22Rv1 (cell line): ENCODE measurements around the gene SMYD3.
"Not testable (repeated sequence)": the region's sequence is repeated elsewhere in the genome, so short reads cannot be mapped to it uniquely, and the experiment has no call there.

Experiments
- ZFX ChIP-seq: fragments of 450-650 bp; IDR thresholded peaks from 2 replicates; pipeline ENCODE4 v1.6.1; 2017; ENCODE audit warnings: antibody characterized with exemption, borderline replicate concordance
- TF ChIP-seq, protein P1 (sequence below): fragments of 450-650 bp; IDR thresholded peaks from 2 replicates; pipeline ENCODE4 v1.5.1; 2017; ENCODE audit warnings: mild to moderate bottlenecking

DNA sequence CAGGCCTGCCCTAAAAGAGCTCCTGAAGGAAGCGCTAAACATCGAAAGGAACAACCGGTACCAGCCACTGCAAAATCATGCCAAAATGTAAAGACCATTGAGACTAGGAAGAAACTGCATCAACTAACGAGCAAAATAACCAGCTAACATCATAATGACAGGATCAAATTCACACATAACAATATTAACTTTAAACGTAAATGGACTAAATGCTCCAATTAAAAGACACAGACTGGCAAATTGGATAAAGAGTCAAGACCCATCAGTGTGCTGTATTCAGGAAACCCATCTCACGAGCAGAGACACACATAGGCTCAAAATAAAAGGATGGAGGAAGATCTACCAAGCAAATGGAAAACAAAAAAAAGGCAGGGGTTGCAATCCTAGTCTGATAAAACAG, 688.7 kb downstream of the SMYD3 start:
- TF ChIP-seq, protein P1, sequence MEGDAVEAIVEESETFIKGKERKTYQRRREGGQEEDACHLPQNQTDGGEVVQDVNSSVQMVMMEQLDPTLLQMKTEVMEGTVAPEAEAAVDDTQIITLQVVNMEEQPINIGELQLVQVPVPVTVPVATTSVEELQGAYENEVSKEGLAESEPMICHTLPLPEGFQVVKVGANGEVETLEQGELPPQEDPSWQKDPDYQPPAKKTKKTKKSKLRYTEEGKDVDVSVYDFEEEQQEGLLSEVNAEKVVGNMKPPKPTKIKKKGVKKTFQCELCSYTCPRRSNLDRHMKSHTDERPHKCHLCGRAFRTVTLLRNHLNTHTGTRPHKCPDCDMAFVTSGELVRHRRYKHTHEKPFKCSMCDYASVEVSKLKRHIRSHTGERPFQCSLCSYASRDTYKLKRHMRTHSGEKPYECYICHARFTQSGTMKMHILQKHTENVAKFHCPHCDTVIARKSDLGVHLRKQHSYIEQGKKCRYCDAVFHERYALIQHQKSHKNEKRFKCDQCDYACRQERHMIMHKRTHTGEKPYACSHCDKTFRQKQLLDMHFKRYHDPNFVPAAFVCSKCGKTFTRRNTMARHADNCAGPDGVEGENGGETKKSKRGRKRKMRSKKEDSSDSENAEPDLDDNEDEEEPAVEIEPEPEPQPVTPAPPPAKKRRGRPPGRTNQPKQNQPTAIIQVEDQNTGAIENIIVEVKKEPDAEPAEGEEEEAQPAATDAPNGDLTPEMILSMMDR = not testable (repeated sequence)
- TF ChIP-seq ZFX = not testable (repeated sequence)
